T-helper 2 cell treated with Interferon-gamma antibody and Interleukin-4, amounts not matched to agents 100 ng/mL and 5 ng/mL, for 36 hours (primary cell): ENCODE data around the gene MAGEL2. TPM values are rescaled to one million over a fixed set of nuclear protein-coding genes. Genes with fewer than 3 reads are reported as not detected.

Source experiments
- intact Hi-C: fragments of 100-400 bp; cut with micrococcal nuclease; formaldehyde crosslinking; loops from one replicate; pipeline ENCODE4 v1.15.1; 2023
- total RNA-seq: library from RNA; stranded (reverse); gene quantifications from 2 replicates; pipeline ENCODE4 v1.2.3, GENCODE V29; 2022

Gene MAGEL2
- total RNA-seq = not detected in 2 replicates

DNA sequence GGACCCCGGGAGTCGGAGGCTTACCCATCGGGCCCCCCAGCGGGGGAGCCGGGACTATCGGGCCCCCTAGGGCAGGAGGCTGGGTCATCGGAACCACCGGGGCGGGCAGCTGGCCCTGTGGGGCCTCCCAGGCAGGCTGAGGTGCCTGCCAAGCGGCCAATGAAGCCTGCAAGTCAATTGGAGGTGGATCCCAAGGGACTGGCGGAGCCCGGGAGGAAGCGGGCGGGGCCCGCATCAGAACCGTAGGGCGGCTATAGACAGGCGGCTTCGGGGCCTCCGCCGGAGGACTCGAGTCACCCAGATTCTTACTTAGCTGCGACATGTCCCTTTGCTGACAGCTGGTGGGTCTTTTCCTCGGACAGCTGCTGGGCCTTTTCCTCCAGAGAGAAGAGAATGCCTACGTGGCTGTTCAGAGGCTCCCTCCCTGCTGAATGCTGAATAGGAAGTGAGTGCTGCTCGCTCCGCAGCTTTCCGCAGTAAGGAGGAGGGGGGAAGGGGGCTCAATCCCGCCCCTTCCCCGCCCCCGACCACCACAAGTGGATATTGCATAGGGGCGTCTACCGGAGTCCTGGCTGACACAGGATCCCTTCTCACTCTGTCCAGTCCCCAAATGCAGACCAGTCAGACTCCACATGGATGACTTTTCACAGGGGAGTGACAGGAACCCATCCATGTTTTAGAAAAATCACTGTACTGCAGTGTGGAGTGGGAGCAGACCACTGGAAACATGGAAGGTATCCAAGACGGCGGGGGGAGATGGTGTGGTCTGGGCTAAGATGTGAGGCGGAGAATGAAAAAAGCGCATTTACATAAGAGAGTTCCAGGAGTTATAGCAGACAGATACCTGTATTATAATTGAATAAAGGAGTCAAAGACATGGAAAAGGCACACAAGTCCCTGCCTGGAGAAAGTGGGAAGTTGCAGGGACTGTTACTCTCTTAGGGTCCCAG lies at the start of gene MAGEL2:
MAGEL2 (minus strand) TSS at position 447 of the 950 bp plus-strand sequence; CDS start at position 322, 125 bp downstream.
- intact Hi-C loops = loop anchor here (2.0 kb wide), 1 partner anchor 231 kb away; no protein-coding TSS in a partner anchor

DNA sequence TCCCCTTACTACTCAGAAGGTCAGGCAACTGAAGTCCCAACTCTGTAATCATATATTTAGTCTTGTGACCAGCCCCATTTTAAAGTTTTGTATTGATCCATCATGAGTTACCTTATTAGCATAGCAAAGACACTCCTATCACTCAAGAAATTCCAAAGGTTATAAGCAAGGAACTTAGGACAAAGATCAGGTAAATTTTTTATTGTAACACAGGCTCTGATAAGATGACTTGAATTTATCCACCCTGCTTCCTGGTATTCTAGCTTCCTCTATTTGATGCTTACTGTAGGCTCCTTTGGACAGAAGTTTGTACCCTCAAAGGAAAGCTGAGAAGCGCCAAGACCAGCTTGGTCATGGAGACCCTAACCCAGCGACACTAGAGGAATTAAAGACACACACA lies 47.6 kb upstream of the MAGEL2 start:
- intact Hi-C loops = no loop called here

DNA sequence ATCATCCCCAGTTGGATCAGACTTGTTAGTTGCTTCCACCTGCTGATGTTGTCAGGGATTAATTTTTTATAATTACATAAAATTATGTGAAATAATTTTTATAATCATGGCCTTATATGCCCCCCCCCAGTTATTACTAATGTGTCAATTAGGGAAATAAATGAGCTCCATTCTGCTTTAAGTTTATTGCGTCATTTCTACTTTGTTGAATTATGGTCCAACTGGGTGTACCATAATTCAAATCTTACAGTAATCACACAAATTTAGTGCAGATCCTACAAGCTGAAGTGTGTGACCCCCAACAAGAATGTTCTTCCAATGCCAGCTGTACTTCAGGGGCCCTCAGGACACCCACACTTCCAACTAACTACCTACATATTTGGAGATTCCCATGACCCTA lies 46.9 kb upstream of the MAGEL2 start:
- intact Hi-C loops = no loop called here

DNA sequence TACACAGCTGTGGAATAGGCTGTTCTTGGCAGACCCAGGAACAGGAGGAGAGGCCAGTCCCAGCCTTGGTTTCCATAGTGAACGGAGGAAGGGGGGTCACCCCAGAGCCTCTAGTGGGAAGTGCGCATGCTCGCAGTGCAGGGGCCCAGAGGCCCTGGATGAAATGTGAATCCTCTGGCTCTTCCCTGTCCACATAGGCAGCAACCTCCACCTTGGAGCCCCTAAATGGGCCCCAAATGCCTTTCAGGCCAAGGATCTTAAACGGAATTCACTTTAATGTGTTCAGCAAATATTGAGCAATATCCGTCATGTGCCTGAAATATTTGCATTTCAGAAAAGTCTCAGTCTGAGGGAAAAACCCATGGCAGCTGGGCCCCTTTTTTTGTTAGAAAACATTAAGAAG lies 42.8 kb upstream of the MAGEL2 start:
- intact Hi-C loops = no loop called here

DNA sequence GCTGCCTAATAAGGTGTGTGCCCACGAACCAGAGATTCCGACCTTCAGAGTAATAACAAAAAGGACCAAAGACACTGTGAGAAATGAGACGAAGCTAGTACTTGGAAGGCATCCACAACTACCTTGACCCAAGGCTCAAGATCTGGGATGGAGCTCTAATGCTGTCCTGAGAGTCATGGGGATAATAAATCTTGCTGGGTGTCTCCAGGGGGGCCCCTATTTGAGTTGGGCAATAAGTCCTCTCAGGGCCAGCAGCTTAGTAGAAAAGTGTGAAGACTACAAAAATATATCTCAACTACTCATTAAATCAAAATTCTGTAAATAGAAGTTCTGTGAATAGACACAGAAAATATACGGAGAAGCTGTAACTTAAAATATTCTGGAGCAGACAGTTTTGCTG lies 42.3 kb upstream of the MAGEL2 start:
- intact Hi-C loops = no loop called here

DNA sequence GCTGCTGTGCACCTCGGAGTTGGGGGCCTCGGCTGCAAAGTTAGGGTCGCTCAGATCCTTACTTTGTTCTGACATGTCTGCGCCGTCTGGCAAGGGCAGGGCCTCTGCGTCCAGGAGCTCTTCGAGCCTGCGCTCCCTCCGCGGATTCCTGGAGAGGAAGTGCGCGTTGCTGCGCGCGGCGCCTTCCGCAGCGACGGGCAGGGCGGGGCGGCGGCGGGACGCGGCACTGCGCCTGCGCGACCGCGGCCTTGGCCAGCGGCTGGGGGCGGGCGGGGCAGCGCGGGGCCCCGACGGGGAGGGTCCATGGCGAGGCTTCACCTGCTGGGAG lies 39.4 kb upstream of the MAGEL2 start, which contains the start of gene NDN:
NDN (minus strand) TSS at position 163 of the 328 bp plus-strand sequence; CDS start at position 75, 88 bp downstream.
- intact Hi-C loops = no loop called here

DNA sequence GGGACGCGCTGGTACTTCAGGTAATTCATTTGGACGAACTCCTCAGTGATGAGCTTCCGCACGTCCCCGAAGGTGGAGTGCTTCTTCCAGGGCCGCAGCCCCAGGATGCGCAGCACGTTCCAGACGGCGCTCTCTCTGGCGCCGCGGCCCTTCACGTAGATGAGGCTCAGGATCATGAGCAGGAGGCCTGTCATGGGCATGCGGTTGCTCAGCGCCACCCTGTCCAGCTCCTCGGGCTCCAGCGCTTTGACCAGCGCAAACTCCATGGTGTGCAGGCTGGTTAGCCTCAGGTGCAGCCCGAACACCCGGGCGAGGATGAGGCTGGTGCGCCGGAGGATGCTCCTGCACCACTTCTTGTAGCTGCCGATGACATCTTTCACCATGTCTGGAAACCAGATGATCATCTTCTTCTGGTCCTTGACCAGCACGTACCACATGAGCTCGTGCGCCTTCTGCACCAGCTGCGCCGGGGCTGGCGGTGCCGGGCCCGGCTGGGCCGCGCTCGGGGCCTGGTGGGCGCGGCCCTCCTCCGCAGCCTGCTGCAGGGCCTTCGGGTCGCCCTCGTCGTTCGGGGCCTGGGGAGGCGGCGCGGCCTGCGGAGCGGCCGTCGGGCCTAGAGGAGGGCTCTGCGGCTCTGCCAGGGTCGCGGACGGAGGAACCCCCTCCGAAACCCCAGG lies 38.9 kb upstream of the MAGEL2 start:
- intact Hi-C loops = no loop called here

DNA sequence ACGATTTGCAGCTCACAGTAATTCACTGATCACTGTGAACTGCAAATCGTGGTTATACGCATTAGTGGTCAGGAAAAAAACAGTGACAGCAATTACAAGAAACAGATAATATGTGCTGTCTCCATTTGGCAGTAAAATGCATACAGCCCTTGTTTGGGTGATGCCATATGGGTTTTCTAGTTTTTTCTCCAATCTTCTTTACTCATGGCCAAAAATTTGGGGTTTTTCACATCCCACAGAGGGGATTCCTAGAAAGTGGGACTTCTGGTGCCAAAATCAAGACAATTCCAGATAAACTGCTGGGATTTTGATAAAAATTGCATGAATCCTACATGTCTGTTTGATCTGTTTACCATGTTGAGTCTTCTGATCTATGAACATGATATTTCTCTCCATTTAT lies 23.8 kb upstream of the MAGEL2 start:
- intact Hi-C loops = no loop called here

DNA sequence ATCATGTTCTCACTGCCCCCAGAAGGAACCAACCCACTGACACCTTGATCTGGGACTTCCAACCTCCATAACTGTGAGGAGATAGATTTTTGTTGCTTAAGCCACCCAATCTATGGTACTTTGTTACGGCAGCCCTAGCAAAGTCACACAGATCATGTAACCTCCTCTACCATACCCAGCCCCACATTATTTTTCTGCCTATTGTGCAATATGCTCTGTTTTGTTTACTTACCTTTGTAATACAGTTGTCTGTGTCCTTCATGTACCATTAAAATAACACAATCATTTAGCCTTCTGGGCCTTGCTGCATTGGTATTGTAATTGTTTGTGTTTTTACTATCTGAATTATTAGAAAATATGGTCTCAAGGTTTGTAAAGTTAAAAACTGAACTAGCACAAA lies 23.3 kb upstream of the MAGEL2 start:
- intact Hi-C loops = no loop called here

DNA sequence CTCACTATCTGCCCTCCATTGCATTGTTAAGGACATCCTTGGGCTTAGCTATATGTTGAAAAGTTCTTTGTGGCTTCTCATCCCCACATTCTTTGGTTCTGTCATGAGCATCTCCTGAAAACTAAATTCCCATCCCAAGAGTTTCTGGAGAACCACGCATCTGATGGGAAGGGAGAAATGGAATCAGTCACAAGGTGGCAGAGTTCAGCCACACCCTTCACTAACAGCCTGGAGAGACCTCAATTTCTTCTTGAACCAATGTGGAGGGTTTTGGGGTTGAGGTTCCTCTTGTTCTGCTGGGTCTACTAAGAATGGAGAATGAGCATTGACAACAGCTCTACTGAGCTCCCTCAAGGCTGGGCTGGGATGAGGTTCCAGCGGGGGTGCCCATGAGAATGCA lies 15.6 kb upstream of the MAGEL2 start:
- intact Hi-C loops = no loop called here

DNA sequence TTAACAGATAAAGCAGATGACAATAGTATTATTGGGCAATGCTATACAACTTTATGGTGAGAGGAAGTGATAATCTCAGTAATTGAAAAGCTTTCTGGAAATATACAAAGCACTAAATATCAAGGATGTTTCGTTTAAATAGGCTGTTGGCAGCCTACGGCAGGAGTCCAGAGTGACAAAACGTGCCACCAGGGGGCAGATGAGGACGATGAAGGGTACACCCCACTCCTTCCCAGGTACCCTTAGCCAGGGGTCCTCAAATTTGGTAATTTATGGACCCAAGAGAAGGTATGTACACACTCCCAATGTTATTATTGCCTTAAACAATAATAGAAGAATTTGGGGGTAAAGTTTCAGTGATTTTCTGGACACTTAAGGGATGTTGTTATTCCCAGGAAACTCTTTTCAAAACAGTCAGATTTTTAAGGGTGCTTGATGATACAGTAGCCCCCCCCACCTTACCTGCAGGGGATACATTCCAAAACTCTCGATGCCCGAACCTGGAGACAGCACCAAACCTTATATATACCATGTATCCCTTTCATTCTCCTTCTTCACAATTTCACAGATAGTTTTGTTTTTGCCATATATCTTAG lies 1.4 kb upstream of the MAGEL2 start:
- intact Hi-C loops = loop anchor here (2.0 kb wide), 1 partner anchor 230 kb away; no protein-coding TSS in a partner anchor

DNA sequence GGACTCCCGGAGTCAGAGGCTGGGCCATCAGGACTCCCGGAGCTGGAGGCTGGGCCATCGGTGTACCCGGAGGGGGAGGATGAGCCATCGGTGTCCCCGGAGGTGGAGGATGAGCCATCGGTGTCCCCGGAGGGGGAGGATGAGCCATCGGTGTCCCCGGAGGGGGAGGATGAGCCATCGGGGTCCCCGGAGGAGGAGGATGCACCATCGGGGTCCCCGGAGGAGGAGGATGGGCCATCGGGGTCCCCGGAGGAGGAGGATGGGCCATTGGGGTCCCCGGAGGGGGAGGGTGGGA lies 719 bp downstream of the MAGEL2 start:
- intact Hi-C loops = no loop called here

DNA sequence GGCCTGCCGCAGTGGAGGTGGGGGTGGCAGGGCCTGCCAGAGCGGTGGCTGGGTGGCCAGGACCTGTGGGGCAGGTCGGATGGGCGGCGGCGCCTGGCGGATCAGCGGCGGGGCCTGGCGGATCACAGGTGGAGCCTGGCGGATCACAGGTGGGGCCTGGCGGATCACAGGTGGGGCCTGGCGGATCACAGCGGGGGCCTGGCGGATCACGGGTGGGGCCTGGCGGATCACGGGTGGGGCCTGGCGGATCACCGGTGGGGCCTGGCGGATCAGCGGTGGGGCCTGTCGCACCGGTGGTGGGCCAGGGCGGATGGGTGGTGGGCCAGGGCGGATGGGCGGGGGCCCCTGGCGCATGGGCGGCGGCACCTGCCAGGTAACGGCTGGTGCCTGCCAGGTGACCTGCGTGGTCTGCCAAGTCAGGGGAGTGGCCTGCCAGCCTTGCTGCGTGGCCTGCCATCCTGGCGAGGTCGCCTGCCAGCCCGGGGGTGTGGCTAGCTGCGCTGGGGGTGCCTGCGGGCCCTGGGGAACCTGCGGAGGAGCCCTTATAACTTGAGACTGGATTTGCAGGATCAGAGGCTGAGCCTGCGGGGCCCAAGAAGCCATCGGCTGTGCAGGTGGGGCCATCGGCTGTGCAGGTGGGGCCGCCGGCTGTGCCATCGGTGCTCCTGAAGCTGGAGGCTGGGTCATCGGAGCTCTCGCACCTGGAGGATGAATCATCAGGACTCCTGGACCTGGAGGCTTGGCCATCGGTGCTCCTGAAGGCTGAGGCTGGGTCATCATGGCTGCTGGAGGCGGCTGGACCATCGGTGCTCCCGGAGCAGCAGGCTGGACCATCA lies 1.3 kb downstream of the MAGEL2 start:
- intact Hi-C loops = no loop called here

DNA sequence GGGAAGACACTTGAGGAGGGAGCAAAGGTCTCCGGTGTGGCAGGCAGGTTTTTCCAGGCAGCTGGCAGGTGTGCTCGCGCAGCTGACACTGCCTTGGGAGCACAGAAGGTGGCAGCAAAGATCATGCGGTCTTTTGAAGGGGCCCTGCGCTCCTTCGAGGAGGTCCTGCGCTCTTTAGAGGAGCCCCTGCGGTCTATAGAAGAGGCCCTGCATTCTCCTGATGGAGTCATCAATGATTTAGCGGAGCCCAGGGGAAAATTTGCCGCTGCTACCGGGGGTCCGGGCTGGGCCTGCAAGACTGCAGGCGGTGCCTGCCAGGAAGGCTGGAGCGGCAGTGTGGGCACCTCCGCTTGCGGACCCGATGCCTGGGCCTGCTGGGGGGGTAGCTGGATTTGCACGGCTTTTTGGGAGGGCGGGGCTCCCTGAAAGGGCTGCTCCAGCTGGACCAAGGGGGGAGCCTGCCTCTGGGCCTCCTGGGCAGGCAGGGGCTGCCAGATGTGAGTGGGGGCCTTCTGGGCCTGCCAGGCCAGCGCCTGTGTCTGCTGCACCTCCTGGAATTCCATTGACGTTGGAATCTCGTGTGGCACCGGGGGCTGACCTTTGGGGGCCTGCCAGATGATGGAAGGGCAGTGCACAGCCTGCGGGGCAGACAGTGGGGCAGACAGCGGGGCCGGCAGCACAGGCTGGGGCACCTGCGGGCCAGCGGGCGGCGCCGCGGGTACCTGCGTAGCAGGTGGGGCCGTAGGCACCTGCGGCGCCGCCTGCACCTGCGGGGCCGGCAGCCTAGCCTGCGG lies 2.1 kb downstream of the MAGEL2 start:
- intact Hi-C loops = no loop called here

DNA sequence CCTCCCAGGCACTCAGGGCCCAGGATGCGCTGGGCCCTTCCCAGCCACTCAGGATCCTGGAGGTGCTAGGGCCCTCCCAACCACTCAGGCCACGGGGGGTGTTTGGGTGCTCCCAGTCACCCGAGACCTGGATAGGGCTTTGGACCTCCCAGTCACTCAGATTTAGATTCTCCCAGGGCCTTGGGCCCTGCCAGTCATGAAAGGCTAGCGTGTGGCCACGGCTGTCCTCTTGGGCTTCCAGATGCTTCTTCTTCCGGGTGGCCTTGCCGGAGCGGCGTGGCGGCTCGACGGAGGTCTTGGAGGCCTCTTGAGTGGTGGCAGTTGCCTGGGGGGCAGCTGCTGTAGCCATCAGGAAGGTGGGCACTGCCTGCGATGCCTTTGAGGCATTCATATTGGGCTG lies 2.8 kb downstream of the MAGEL2 start:
- intact Hi-C loops = no loop called here

DNA sequence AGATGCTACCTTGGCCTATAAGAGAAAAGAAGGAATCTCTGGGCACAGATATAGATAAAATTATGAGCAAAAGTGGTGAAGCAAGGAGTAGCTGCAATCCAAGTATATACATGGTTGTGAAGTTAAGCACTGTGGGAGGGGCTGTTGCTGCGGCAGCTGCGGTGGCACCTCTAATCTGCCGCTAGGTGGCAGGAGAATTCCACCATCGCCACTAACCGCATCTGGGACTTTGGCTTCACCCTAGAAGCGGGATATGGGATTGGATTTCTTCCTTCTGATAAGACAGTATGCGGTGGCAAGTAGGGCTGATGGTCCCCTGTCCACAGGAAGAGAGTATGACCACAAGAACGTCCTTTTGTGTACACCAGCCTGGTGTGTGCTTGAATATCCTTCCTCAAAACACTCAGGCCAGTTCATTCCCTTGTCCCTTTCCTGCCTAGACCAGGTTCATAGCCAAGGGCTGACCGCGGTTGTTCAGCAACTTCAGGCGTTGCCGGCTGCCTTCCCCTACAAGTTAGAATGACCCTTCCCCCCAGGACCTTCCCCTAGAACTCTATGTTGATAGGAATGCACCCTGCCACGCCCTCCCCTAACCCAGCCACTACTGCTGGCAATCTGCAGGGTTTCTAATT lies 5.1 kb downstream of the MAGEL2 start:
- intact Hi-C loops = loop anchor here (2.0 kb wide), 1 partner anchor 234 kb away; no protein-coding TSS in a partner anchor

DNA sequence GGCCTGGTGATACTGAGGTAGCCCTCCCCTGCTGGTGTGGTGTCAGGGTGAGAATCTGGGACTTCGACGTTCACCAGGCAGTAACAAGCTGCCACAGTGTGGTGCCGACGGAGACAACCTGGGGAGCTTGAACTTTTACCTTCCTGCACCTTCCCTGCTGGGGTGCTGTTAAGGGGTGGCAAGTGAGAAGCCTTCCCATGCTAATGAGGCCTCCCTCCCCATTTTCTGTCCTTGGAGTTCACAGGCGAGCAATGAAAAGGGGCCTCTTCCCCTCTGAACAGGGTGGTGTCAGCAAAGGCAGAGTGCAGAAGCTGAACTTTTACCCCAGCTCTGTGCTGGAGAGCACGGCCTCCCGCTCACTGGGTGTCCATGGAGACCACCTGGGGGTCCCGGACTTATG lies 13.5 kb downstream of the MAGEL2 start:
- intact Hi-C loops = no loop called here

DNA sequence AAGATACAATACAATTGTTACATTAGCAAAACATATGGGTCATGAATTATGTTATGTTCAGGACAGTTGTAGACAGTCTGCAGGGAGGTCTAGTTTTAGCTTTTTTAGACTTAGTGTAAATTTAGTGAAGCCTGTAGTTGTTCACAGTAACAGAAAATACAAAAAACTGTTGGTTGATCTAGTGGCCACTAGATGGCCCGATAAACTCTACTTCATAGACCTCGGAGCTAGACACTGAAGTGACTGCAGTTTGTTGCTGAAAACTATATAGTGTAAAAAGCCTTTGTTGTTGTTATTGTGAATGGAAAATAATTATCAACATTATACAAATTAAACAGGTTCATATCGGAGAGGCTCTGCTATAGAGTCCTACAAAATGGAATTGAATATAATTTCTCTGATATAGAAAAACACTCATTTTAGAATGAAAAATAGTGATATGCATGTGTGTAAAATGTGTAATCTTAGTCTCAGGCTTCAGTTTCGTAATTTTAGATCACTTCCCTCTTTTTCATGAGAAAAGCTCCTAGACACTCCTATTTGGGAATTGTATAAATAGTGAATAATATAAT lies 18.3 kb downstream of the MAGEL2 start:
- intact Hi-C loops = no loop called here

DNA sequence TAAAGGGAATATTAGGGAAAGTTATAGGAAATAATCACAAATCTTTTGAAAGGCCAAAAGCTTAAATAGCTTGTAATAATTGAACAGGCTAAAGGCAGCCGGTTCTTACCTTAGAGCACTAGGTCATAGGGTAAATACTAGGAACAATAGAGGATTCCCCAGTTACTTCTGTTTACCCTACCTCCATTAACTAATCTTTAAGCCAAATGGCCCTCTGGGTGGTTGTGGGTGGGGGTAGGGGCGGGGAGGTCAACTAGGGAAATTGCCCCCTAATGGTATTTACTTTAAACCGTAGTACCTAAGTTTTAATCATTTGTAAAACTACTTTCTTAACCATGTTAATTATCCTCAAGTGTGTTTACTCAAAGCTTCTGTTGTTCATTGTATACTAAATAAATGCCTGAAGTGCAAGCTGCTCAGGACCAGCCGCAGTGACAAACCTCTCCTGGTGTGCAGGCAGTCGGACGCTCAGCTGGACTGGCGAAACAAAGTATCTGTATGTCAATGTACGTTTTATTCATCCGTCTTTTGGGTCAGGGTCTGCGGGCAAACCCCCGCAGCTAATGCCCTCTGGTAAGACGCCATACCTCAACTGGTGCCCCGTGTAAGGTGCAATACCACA lies 18.9 kb downstream of the MAGEL2 start:
- intact Hi-C loops = no loop called here
